HUES48 (cell line): ENCODE measurements around the gene OR8J3.
"Not testable (repeated sequence)": the region's sequence is repeated elsewhere in the genome, so short reads cannot be mapped to it uniquely, and the experiment has no call there.

Experiments
- H3K27ac ChIP-seq: one replicate; pipeline ENCODE4 v1.7.0; 2013; ENCODE audit warnings: low read depth, low read length, inconsistent platforms
- H3K27me3 ChIP-seq: 2 replicates; pipeline ENCODE4 v1.6.1; 2013; ENCODE audit warnings: mild to moderate bottlenecking, low read length; ENCODE audit not compliant: control insufficient read depth, insufficient read depth
- H3K36me3 ChIP-seq: 2 replicates; pipeline ENCODE4 v1.6.1; 2013; ENCODE audit warnings: low read length; ENCODE audit not compliant: control insufficient read depth, insufficient read depth
- H3K4me1 ChIP-seq: 2 replicates; pipeline ENCODE4 v1.6.1; 2013; ENCODE audit warnings: mild to moderate bottlenecking, low read length; ENCODE audit not compliant: control insufficient read depth, insufficient read depth
- H3K4me3 ChIP-seq: 2 replicates; pipeline ENCODE4 v1.5.1; 2013; ENCODE audit warnings: mild to moderate bottlenecking, low read depth, low read length
- H3K9ac ChIP-seq: 2 replicates; pipeline ENCODE4 v1.6.1; 2013; ENCODE audit warnings: mild to moderate bottlenecking, low read depth, low read length, moderate library complexity
- H3K9me3 ChIP-seq: 2 replicates; pipeline ENCODE4 v1.6.1; 2013; ENCODE audit warnings: low read length; ENCODE audit not compliant: control insufficient read depth, insufficient read depth

The OR8J3 gene

GRCh38 chr11:56140151-56140661 is at the start of gene OR8J3:
Gene OR8J3, minus strand, starts transcription at chr11:56140201. Its CDS starts 2,483 bp downstream, at chr11:56137718.
- Histone ChIP-seq H3K27ac (no peak within 1 kb of the TSS), H3K9ac (no peak within 1 kb of the TSS), H3K27me3 (no peaks in the 10 kb centered on the region), H3K4me1 (no peaks in the 10 kb centered on the region), H3K4me3 (no peak within 1 kb of the TSS), H3K9me3 (no peaks in the 10 kb centered on the region), H3K36me3 (no peaks in the 10 kb centered on the region)

GRCh38 chr11:56188602-56189001 is 48.6 kb upstream of the OR8J3 start:
- Histone ChIP-seq H3K4me3 (no peak overlapping the region), H3K36me3 (no peaks in the 10 kb centered on the region), H3K9me3 (no peaks in the 10 kb centered on the region), H3K27ac (no peak overlapping the region), H3K27me3 (no peaks in the 10 kb centered on the region), H3K9ac (no peak overlapping the region), H3K4me1 (no peaks in the 10 kb centered on the region)

GRCh38 chr11:56183459-56183858 is 43.5 kb upstream of the OR8J3 start:
- Histone ChIP-seq H3K9me3 (peaks cover 13% of the 10 kb centered on the region), H3K36me3 (no peaks in the 10 kb centered on the region)

GRCh38 chr11:56176318-56176717 is 36.3 kb upstream of the OR8J3 start, which contains the start of gene OR5J2:
Gene OR5J2, plus strand, starts transcription at chr11:56176618. Its CDS starts 0 bp downstream, at chr11:56176618.
- no peak within 1 kb of the TSS for H3K4me3 ChIP-seq
- H3K36me3 ChIP-seq, result no peaks in the 10 kb centered on the region
- H3K9me3 ChIP-seq, result peaks cover 13% of the 10 kb centered on the region
- H3K27ac ChIP-seq, result no peak within 1 kb of the TSS
- H3K27me3 ChIP-seq, result no peaks in the 10 kb centered on the region
- no peak within 1 kb of the TSS for H3K9ac ChIP-seq
- H3K4me1 ChIP-seq, result no peaks in the 10 kb centered on the region

More at GRCh38 chr11:56183459-56183858, 43.5 kb upstream of the OR8J3 start:
- Histone ChIP-seq H3K9ac (no peak overlapping the region), H3K27ac (no peak overlapping the region), H3K27me3 (no peaks in the 10 kb centered on the region), H3K4me1 (no peaks in the 10 kb centered on the region), H3K4me3 (no peak overlapping the region)

GRCh38 chr11:56172256-56172830 is 32.3 kb upstream of the OR8J3 start:
- Histone ChIP-seq H3K9ac (no peak overlapping the region), H3K4me3 (no peak overlapping the region), H3K27me3 (no peaks in the 10 kb centered on the region), H3K9me3 (no peaks in the 10 kb centered on the region), H3K27ac (no peak overlapping the region), H3K4me1 (no peaks in the 10 kb centered on the region), H3K36me3 (no peaks in the 10 kb centered on the region)

GRCh38 chr11:56163804-56164203 is 23.8 kb upstream of the OR8J3 start:
- no peaks in the 10 kb centered on the region for H3K4me1 ChIP-seq
- no peak overlapping the region for H3K27ac ChIP-seq
- no peak overlapping the region for H3K4me3 ChIP-seq
- H3K36me3 ChIP-seq, result no peaks in the 10 kb centered on the region
- H3K9ac ChIP-seq, result no peak overlapping the region
- H3K27me3 ChIP-seq, result no peaks in the 10 kb centered on the region
- H3K9me3 ChIP-seq, result no peaks in the 10 kb centered on the region

GRCh38 chr11:56160217-56160616 is 20.2 kb upstream of the OR8J3 start, which contains the start of gene OR8K5:
Gene OR8K5, minus strand, starts transcription at chr11:56160317. Its CDS starts 0 bp downstream, at chr11:56160317.
- no peaks in the 10 kb centered on the region for H3K36me3 ChIP-seq
- no peak within 1 kb of the TSS for H3K9ac ChIP-seq
- H3K4me3 ChIP-seq, result no peak within 1 kb of the TSS
- peaks cover 5% of the 10 kb centered on the region; the same call in 1 of the 2 replicates for H3K9me3 ChIP-seq
- no peak within 1 kb of the TSS for H3K27ac ChIP-seq
- H3K4me1 ChIP-seq, result no peaks in the 10 kb centered on the region
- H3K27me3 ChIP-seq, result no peaks in the 10 kb centered on the region

GRCh38 chr11:56152333-56152732 is 12.3 kb upstream of the OR8J3 start:
- H3K9me3 ChIP-seq, result peaks cover 23% of the 10 kb centered on the region
- no peak overlapping the region for H3K27ac ChIP-seq
- H3K27me3 ChIP-seq, result no peaks in the 10 kb centered on the region
- H3K4me1 ChIP-seq, result no peaks in the 10 kb centered on the region
- H3K9ac ChIP-seq, result no peak overlapping the region
- H3K36me3 ChIP-seq, result no peaks in the 10 kb centered on the region
- no peak overlapping the region for H3K4me3 ChIP-seq

GRCh38 chr11:56151376-56151775 is 11.4 kb upstream of the OR8J3 start:
- Histone ChIP-seq H3K4me1 (no peaks in the 10 kb centered on the region), H3K27ac (no peak overlapping the region), H3K9ac (no peak overlapping the region), H3K36me3 (no peaks in the 10 kb centered on the region), H3K4me3 (no peak overlapping the region), H3K27me3 (no peaks in the 10 kb centered on the region), H3K9me3 (peaks cover 23% of the 10 kb centered on the region)

GRCh38 chr11:56143681-56144080 is 3.7 kb upstream of the OR8J3 start:
- not testable (repeated sequence) for H3K9me3 ChIP-seq, H3K4me1 ChIP-seq, H3K27ac ChIP-seq, H3K9ac ChIP-seq, H3K27me3 ChIP-seq, H3K4me3 ChIP-seq, H3K36me3 ChIP-seq

- H3K27me3 ChIP-seq, result no peaks in the 10 kb centered on the region
- no peaks in the 10 kb centered on the region for H3K4me1 ChIP-seq
- H3K9ac ChIP-seq, result no peak within 1 kb of the TSS
- no peaks in the 10 kb centered on the region for H3K36me3 ChIP-seq
- no peaks in the 10 kb centered on the region for H3K9me3 ChIP-seq
- H3K27ac ChIP-seq, result no peak within 1 kb of the TSS
- no peak within 1 kb of the TSS for H3K4me3 ChIP-seq
Observed at GRCh38 chr11:56122073-56122472, 17.9 kb downstream of the OR8J3 start, which contains the start of gene OR8H3. Gene OR8H3, plus strand, starts transcription at chr11:56122373. Its CDS starts 0 bp downstream, at chr11:56122373.
